ENCODE measurements around the gene POU3F1. TPM values are rescaled to one million over a fixed set of nuclear protein-coding genes. Genes with fewer than 3 reads are reported as not detected.
A peak's percentile ranks its signal among the peaks of the same experiment; 100 is the strongest.
"Not testable (repeated sequence)": the region's sequence is repeated elsewhere in the genome, so short reads cannot be mapped to it uniquely, and the experiment has no call there.

The POU3F1 gene
- polyA plus RNA-seq, 2 of the 4 experiments (the other 2 are of a cell fraction): not detected

- FAIRE-seq: no peak
Observed at GRCh38 chr1:38034871-38035270, 11.7 kb downstream of the POU3F1 start.

GRCh38 chr1:38032992-38033391, 13.6 kb downstream of the POU3F1 start:
- 96% methylated on average over 2 of the region's 2 CpGs for WGBS (ENCODE audit: missing lambda C conversion rate)

More at GRCh38 chr1:38034871-38035270, 11.7 kb downstream of the POU3F1 start:
- Histone ChIP-seq H3K4me2 (no peak overlapping the region), H3K4me1 (peaks cover 16% of the 10 kb centered on the region; the same call in 1 of the 3 replicates), H3K4me3 (no peak overlapping the region), H3K9me3 (no peaks in the 10 kb centered on the region), H3K27ac (no peak overlapping the region)
- ATAC-seq: no peak
- no peak for TF ChIP-seq ESRRA (IDR thresholded peaks at IDR 0.05; ENCODE audit: borderline replicate concordance, low read length)
- no peak for TF ChIP-seq PHF8 (IDR thresholded peaks at IDR 0.05; ENCODE audit: borderline replicate concordance, low read depth)
- no peak for TF ChIP-seq KDM1A (IDR thresholded peaks at IDR 0.05; ENCODE audit: low read depth)
- no peak for TF ChIP-seq CBX2 (IDR thresholded peaks at IDR 0.05; ENCODE audit: borderline replicate concordance, low read depth)
- no peak for TF ChIP-seq BHLHE40 (IDR thresholded peaks at IDR 0.05; ENCODE audit: low read depth, low read length)
- TF ChIP-seq FOXS1 (CRISPR knock-in tag; IDR thresholded peaks at IDR 0.05): no peak
- TF ChIP-seq, protein P1, sequence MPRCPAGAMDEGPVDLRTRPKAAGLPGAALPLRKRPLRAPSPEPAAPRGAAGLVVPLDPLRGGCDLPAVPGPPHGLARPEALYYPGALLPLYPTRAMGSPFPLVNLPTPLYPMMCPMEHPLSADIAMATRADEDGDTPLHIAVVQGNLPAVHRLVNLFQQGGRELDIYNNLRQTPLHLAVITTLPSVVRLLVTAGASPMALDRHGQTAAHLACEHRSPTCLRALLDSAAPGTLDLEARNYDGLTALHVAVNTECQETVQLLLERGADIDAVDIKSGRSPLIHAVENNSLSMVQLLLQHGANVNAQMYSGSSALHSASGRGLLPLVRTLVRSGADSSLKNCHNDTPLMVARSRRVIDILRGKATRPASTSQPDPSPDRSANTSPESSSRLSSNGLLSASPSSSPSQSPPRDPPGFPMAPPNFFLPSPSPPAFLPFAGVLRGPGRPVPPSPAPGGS (IDR thresholded peaks at IDR 0.05): no peak
- TF ChIP-seq, protein P2, sequence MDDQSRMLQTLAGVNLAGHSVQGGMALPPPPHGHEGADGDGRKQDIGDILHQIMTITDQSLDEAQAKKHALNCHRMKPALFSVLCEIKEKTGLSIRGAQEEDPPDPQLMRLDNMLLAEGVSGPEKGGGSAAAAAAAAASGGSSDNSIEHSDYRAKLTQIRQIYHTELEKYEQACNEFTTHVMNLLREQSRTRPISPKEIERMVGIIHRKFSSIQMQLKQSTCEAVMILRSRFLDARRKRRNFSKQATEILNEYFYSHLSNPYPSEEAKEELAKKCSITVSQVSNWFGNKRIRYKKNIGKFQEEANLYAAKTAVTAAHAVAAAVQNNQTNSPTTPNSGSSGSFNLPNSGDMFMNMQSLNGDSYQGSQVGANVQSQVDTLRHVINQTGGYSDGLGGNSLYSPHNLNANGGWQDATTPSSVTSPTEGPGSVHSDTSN (IDR thresholded peaks at IDR 0.05): no peak
- TF ChIP-seq HOXA7 (CRISPR knock-in tag; IDR thresholded peaks at IDR 0.05): no peak
- TF ChIP-seq MYC (IDR thresholded peaks at IDR 0.05; ENCODE audit: borderline replicate concordance, low read length): no peak
- no peak for TF ChIP-seq CEBPB (IDR thresholded peaks at IDR 0.05)
- no peak for TF ChIP-seq JUNB (IDR thresholded peaks at IDR 0.05)
- no peak for DNase-seq (ENCODE audit: low read depth in 1 of 2, low spot score in 1 of 2)
- CTCF ChIA-PET: interaction anchor here (1.4 to 1.5 kb wide), 3 partner anchors 10 to 801 kb away, joined by 3 to 7 read pairs (median 5); no protein-coding TSS in a partner anchor
- WGBS (ENCODE audit: missing lambda C conversion rate): 84% methylated on average over 6 of the region's 13 CpGs
- POLR2A ChIA-PET: no interaction called here

DNA sequence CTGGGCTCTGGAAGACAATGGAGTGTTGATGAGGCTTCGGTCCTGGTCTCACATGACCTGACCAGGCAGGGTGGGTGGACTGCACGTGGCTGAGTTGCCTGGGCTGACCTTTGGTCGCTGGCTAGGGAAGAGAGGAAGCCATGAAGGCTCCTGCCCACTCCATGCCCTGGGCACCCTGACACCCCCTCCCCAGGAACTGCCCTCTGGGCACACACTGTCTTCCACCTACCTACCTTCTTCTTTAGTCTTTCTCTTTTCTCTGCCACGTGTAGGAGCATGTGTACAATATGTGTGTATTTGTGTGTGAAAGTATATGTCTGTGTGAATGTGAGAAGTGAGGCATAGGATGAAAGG, 15.1 kb downstream of the POU3F1 start:
- CTCF ChIA-PET: interaction anchor here (1.6 kb wide), 1 partner anchor 13 kb away, joined by 4 read pairs; no protein-coding TSS in a partner anchor
- no peak for FAIRE-seq
- ATAC-seq: no peak
- DNase-seq (ENCODE audit: low read depth in 1 of 2, low spot score in 1 of 2): no peak
- Histone ChIP-seq H3K9me3 (no peaks in the 10 kb centered on the region), H3K4me3 (no peak overlapping the region), H3K4me1 (0 out of 3 replicates have a peak, but pooled peaks cover 3% of the 10 kb centered on the region), H3K27ac (no peak overlapping the region), H3K4me2 (no peak overlapping the region)
- POLR2A ChIA-PET: no interaction called here
- WGBS (ENCODE audit: missing lambda C conversion rate): 70% methylated on average over 4 of the region's 4 CpGs
- TF ChIP-seq MAFK (IDR thresholded peaks at IDR 0.05; ENCODE audit: partially characterized antibody): no peak

More at GRCh38 chr1:38032992-38033391, 13.6 kb downstream of the POU3F1 start:
- DNase-seq (ENCODE audit: low read depth in 1 of 2, low spot score in 1 of 2); H3K9me3 ChIP-seq; ATAC-seq; H3K4me2 ChIP-seq; FAIRE-seq; H3K4me3 ChIP-seq; POLR2A ChIA-PET; H3K4me1 ChIP-seq; H3K27ac ChIP-seq: not testable (repeated sequence)
- CTCF ChIA-PET: interaction anchor here (1.6 kb wide), 1 partner anchor 15 kb away, joined by 4 read pairs; no protein-coding TSS in a partner anchor

DNA sequence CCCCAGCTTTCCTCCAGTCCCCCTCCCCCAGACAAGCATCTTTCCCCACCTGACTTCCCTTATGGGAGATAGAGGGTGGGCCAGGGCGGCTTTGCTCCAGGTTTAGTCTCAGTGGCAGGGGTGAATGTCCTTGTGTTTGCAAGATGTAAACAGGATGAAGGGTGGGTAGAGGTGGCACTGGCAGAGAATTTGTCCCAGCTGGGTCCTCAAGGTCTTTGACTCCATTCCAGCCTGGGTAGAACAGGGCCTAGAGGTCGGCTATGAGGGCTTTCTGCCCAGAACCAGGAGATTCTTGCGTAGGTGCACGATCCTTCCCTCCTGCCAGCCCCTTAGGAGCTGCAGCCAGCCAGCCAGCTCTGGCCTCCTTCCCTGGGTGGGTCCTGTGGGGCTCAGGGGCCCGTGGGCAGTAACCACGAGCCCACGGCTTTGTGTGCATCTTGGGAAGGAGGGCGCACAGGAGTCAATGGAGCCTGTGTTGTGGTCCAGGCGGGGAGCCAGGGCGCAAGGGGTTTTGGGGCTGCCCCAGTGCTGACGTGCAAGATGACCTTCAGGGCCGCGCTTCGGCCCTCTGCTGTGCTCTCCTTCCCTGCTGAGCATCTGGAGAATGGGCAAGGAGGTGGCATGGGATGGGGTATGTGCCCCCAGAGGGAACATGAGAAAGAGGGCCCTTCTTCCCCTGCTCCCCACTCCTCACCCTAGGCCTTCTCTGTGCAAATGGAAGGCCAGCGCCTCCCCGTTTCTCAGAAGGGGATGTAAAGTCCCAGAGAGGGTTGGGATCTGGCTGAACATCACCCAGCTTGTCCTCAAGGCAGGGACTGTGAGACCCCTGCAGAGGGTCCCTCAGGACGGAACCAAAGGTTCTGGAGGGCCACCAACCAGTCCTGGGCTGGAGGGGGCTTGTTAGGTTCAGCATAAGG, 15.7 kb downstream of the POU3F1 start:
- DNase-seq (ENCODE audit: low read depth in 1 of 2, low spot score in 1 of 2): no peak
- POLR2A ChIA-PET: interaction anchor here (1.2 kb wide), 1 partner anchor 8 kb away, joined by 4 read pairs; no protein-coding TSS in a partner anchor
- Histone ChIP-seq H3K4me3 (no peak overlapping the region), H3K4me1 (0 out of 3 replicates have a peak, but pooled peaks cover 3% of the 10 kb centered on the region), H3K9me3 (no peaks in the 10 kb centered on the region), H3K4me2 (no peak overlapping the region), H3K27ac (peak overlapping the region in 1 of 2 experiments; percentile 52; a peak in 2 of 6 replicates)
- no peak for FAIRE-seq
- WGBS (ENCODE audit: missing lambda C conversion rate): 83% methylated on average over 14 of the region's 17 CpGs
- no peak for ATAC-seq
- TF ChIP-seq, protein P3, sequence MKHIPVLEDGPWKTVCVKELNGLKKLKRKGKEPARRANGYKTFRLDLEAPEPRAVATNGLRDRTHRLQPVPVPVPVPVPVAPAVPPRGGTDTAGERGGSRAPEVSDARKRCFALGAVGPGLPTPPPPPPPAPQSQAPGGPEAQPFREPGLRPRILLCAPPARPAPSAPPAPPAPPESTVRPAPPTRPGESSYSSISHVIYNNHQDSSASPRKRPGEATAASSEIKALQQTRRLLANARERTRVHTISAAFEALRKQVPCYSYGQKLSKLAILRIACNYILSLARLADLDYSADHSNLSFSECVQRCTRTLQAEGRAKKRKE (CRISPR knock-in tag; IDR thresholded peaks at IDR 0.05; ENCODE audit: low read depth): no peak
- TF ChIP-seq JUN (IDR thresholded peaks at IDR 0.05) (no peak), FOXS1 (CRISPR knock-in tag; IDR thresholded peaks at IDR 0.05) (no peak), ZNF302 (CRISPR knock-in tag; IDR thresholded peaks at IDR 0.05) (no peak), NR3C1 (IDR thresholded peaks at IDR 0.05) (no peak), EP300 (IDR thresholded peaks at IDR 0.05) (no peak), JUNB (IDR thresholded peaks at IDR 0.05) (no peak), RCOR1 (IDR thresholded peaks at IDR 0.05; ENCODE audit: low read depth, low read length) (no peak)
- CTCF ChIA-PET: interaction anchor here (1.2 to 2.5 kb wide), 3 partner anchors 8 to 804 kb away, joined by 3 to 8 read pairs (median 6); no protein-coding TSS in a partner anchor

All from A549 (cell line).